ENCODE results near the gene PRUNE2. TPM values are rescaled to one million over a fixed set of nuclear protein-coding genes. Genes with fewer than 3 reads are reported as not detected.
"Not testable (repeated sequence)": the region's sequence is repeated elsewhere in the genome, so short reads cannot be mapped to it uniquely, and the experiment has no call there.

Gene PRUNE2
- total RNA-seq, 1 experiment from 2014 or later: 0.48 TPM

GRCh38 chr9:76751001-76751400 is 154.9 kb downstream of the PRUNE2 start:
- no peak overlapping the region for H3K4me2 ChIP-seq (ENCODE audit: low read depth, low read length, poor library complexity, severe bottlenecking)
- H4K20me1 ChIP-seq (ENCODE audit: insufficient read depth, low read depth, low read length): no peaks in the 10 kb centered on the region
- no peaks in the 10 kb centered on the region for H3K9me2 ChIP-seq (replicated peaks; ENCODE audit: insufficient read depth, low read length)
- H3K9me3 ChIP-seq (ENCODE audit: low read length): no peaks in the 10 kb centered on the region
- no peak for DNase-seq
- no peak overlapping the region for H3K4me3 ChIP-seq (ENCODE audit: low read length)
- no peaks in the 10 kb centered on the region for H3K79me2 ChIP-seq (ENCODE audit: low read length)
- H2AFZ ChIP-seq (ENCODE audit: low read length): no peak overlapping the region
- no peak overlapping the region for H3K27ac ChIP-seq (ENCODE audit: low read length)
- H3K36me3 ChIP-seq (ENCODE audit: insufficient read depth, low read length): no peaks in the 10 kb centered on the region
- no peak overlapping the region for H3K9ac ChIP-seq (ENCODE audit: low read length)
- peaks cover 9% of the 10 kb centered on the region for H3K4me1 ChIP-seq (ENCODE audit: low read length)
- H3K27me3 ChIP-seq (ENCODE audit: low read length): no peaks in the 10 kb centered on the region

DNA sequence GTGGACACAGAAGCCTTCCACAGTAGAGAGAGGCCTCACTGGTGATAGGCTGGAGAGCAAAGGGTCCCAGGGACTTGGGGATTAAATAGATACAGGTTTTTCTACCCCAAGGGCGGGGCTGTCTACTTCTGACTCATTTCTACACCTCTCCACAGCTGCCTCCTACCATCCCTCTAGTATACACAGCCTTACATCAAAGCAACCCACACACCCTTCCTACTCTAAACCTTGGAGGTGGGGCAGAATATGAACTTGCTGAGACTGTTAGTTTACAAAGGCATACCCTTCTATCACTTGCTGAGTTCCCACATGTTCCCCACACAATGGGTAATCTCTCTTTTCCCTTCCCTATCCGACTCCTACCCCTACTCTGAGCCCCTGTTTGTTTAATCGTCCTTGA is 161.6 kb downstream of the PRUNE2 start:
- Histone ChIP-seq H3K79me2 (ENCODE audit: low read length) (no peaks in the 10 kb centered on the region), H3K9me2 (replicated peaks; ENCODE audit: insufficient read depth, low read length) (no peaks in the 10 kb centered on the region), H3K4me3 (ENCODE audit: low read length) (no peak overlapping the region), H3K4me1 (ENCODE audit: low read length) (no peaks in the 10 kb centered on the region), H3K36me3 (ENCODE audit: insufficient read depth, low read length) (no peaks in the 10 kb centered on the region), H3K27me3 (ENCODE audit: low read length) (no peaks in the 10 kb centered on the region), H3K9ac (ENCODE audit: low read length) (no peak overlapping the region), H2AFZ (ENCODE audit: low read length) (no peak overlapping the region), H3K4me2 (ENCODE audit: low read depth, low read length, poor library complexity, severe bottlenecking) (no peak overlapping the region), H3K27ac (ENCODE audit: low read length) (no peak overlapping the region), H3K9me3 (ENCODE audit: low read length) (peaks cover 3% of the 10 kb centered on the region; the same call in 1 of the 2 replicates), H4K20me1 (ENCODE audit: insufficient read depth, low read depth, low read length) (no peaks in the 10 kb centered on the region)
- no peak for DNase-seq

DNA sequence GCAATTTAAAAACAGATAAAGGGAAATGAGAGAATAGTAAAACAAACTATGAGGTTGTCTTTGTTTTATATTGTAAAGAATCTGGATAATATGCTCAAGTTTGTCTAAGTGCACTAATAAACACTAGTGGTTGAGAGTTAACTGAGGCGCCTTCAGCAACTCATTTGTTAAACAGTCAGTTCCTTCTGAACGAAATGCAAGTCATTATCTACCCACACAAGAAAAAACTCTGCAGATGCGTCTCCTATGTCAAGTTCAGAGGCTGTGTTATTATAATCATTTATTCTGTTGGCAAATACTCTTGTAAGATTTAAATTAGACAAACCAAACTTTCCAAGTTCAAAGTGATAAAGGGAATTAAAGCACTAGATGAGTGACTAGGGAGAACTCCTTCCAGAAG is 162.0 kb downstream of the PRUNE2 start:
- H3K9me2 ChIP-seq (replicated peaks; ENCODE audit: insufficient read depth, low read length): no peaks in the 10 kb centered on the region
- no peak for DNase-seq
- no peak overlapping the region for H2AFZ ChIP-seq (ENCODE audit: low read length)
- H3K4me1 ChIP-seq (ENCODE audit: low read length): no peaks in the 10 kb centered on the region
- no peak overlapping the region for H3K27ac ChIP-seq (ENCODE audit: low read length)
- H3K4me2 ChIP-seq (ENCODE audit: low read depth, low read length, poor library complexity, severe bottlenecking): no peak overlapping the region
- no peak overlapping the region for H3K4me3 ChIP-seq (ENCODE audit: low read length)
- H3K27me3 ChIP-seq (ENCODE audit: low read length): no peaks in the 10 kb centered on the region
- H4K20me1 ChIP-seq (ENCODE audit: insufficient read depth, low read depth, low read length): no peaks in the 10 kb centered on the region
- H3K9ac ChIP-seq (ENCODE audit: low read length): no peak overlapping the region
- H3K79me2 ChIP-seq (ENCODE audit: low read length): no peaks in the 10 kb centered on the region
- peaks cover 3% of the 10 kb centered on the region; the same call in 1 of the 2 replicates for H3K9me3 ChIP-seq (ENCODE audit: low read length)
- no peaks in the 10 kb centered on the region for H3K36me3 ChIP-seq (ENCODE audit: insufficient read depth, low read length)

- not testable (repeated sequence) for H3K4me3 ChIP-seq (ENCODE audit: low read length); H3K36me3 ChIP-seq (ENCODE audit: insufficient read depth, low read length); H3K9me3 ChIP-seq (ENCODE audit: low read length); H3K9ac ChIP-seq (ENCODE audit: low read length); H3K4me1 ChIP-seq (ENCODE audit: low read length); H3K4me2 ChIP-seq (ENCODE audit: low read depth, low read length, poor library complexity, severe bottlenecking); H3K79me2 ChIP-seq (ENCODE audit: low read length); H3K27me3 ChIP-seq (ENCODE audit: low read length); DNase-seq; H3K9me2 ChIP-seq (replicated peaks; ENCODE audit: insufficient read depth, low read length); H3K27ac ChIP-seq (ENCODE audit: low read length); H2AFZ ChIP-seq (ENCODE audit: low read length); H4K20me1 ChIP-seq (ENCODE audit: insufficient read depth, low read depth, low read length)
These were observed 163.0 kb downstream of the PRUNE2 start for GRCh38 chr9:76742890-76743289.

- Histone ChIP-seq H3K9me3 (ENCODE audit: low read length) (peaks cover 3% of the 10 kb centered on the region; the same call in 1 of the 2 replicates), H3K4me1 (ENCODE audit: low read length) (peaks cover 17% of the 10 kb centered on the region), H3K79me2 (ENCODE audit: low read length) (no peaks in the 10 kb centered on the region), H2AFZ (ENCODE audit: low read length) (no peak overlapping the region), H3K9ac (ENCODE audit: low read length) (no peak overlapping the region), H3K36me3 (ENCODE audit: insufficient read depth, low read length) (no peaks in the 10 kb centered on the region), H4K20me1 (ENCODE audit: insufficient read depth, low read depth, low read length) (no peaks in the 10 kb centered on the region), H3K27ac (ENCODE audit: low read length) (no peak overlapping the region), H3K9me2 (replicated peaks; ENCODE audit: insufficient read depth, low read length) (no peaks in the 10 kb centered on the region), H3K4me3 (ENCODE audit: low read length) (no peak overlapping the region), H3K27me3 (ENCODE audit: low read length) (no peaks in the 10 kb centered on the region), H3K4me2 (ENCODE audit: low read depth, low read length, poor library complexity, severe bottlenecking) (no peak overlapping the region)
- DNase-seq: no peak
These were observed 164.4 kb downstream of the PRUNE2 start for GRCh38 chr9:76741524-76741923.

DNA sequence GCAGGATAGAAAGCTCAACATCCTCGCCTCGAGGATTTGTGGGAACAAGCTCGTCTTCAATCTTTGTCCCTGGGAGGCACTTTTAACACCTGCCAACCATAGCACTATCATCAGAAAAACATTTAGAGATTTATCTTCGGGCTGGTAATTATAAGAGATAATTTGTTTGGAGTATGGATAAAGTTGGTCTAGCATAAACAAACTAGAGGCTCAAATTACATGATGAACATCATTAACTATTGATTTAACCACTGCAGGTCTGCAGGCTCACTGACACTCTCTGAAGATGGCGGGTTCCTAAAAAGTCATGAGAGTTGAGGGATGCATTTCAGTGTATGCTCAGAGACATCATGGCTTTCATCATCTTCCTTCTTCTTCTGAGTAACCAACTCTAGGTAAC is 167.5 kb downstream of the PRUNE2 start:
- Histone ChIP-seq H3K27me3 (ENCODE audit: low read length) (no peaks in the 10 kb centered on the region; the same call in 1 of the 2 replicates), H3K4me1 (ENCODE audit: low read length) (peaks cover 20% of the 10 kb centered on the region), H3K9ac (ENCODE audit: low read length) (no peak overlapping the region), H3K36me3 (ENCODE audit: insufficient read depth, low read length) (no peaks in the 10 kb centered on the region), H3K79me2 (ENCODE audit: low read length) (no peaks in the 10 kb centered on the region), H3K9me2 (replicated peaks; ENCODE audit: insufficient read depth, low read length) (no peaks in the 10 kb centered on the region), H3K4me3 (ENCODE audit: low read length) (no peak overlapping the region), H3K27ac (ENCODE audit: low read length) (no peak overlapping the region; the same call in 1 of the 2 replicates), H2AFZ (ENCODE audit: low read length) (no peak overlapping the region), H4K20me1 (ENCODE audit: insufficient read depth, low read depth, low read length) (no peaks in the 10 kb centered on the region), H3K4me2 (ENCODE audit: low read depth, low read length, poor library complexity, severe bottlenecking) (no peak overlapping the region), H3K9me3 (ENCODE audit: low read length) (peaks cover 3% of the 10 kb centered on the region; the same call in 1 of the 2 replicates)
- no peak for DNase-seq

GRCh38 chr9:76737154-76737902 is 168.6 kb downstream of the PRUNE2 start:
- peak overlapping the region; percentile 69; the same call in 1 of the 2 replicates for H2AFZ ChIP-seq (ENCODE audit: low read length)
- peak overlapping the region; percentile 10; the same call in 1 of the 2 replicates for H3K27ac ChIP-seq (ENCODE audit: low read length)
- H3K9ac ChIP-seq (ENCODE audit: low read length): no peak overlapping the region
- no peaks in the 10 kb centered on the region for H4K20me1 ChIP-seq (ENCODE audit: insufficient read depth, low read depth, low read length)
- H3K79me2 ChIP-seq (ENCODE audit: low read length): no peaks in the 10 kb centered on the region
- H3K27me3 ChIP-seq (ENCODE audit: low read length): no peaks in the 10 kb centered on the region; the same call in 1 of the 2 replicates
- peaks cover under 1% of the 10 kb centered on the region; the same call in 1 of the 2 replicates for H3K9me3 ChIP-seq (ENCODE audit: low read length)
- H3K36me3 ChIP-seq (ENCODE audit: insufficient read depth, low read length): no peaks in the 10 kb centered on the region
- peaks cover 20% of the 10 kb centered on the region for H3K4me1 ChIP-seq (ENCODE audit: low read length)
- no peak for DNase-seq
- H3K4me3 ChIP-seq (ENCODE audit: low read length): no peak overlapping the region
- H3K4me2 ChIP-seq (ENCODE audit: low read depth, low read length, poor library complexity, severe bottlenecking): no peak overlapping the region
- H3K9me2 ChIP-seq (replicated peaks; ENCODE audit: insufficient read depth, low read length): no peaks in the 10 kb centered on the region

GRCh38 chr9:76734716-76735115 is 171.2 kb downstream of the PRUNE2 start:
- Histone ChIP-seq H3K4me2 (ENCODE audit: low read depth, low read length, poor library complexity, severe bottlenecking) (no peak overlapping the region), H3K4me3 (ENCODE audit: low read length) (no peak overlapping the region), H3K27me3 (ENCODE audit: low read length) (no peaks in the 10 kb centered on the region; the same call in 1 of the 2 replicates), H2AFZ (ENCODE audit: low read length) (no peak overlapping the region), H3K9ac (ENCODE audit: low read length) (no peak overlapping the region), H3K9me3 (ENCODE audit: low read length) (no peaks in the 10 kb centered on the region), H3K4me1 (ENCODE audit: low read length) (peaks cover 20% of the 10 kb centered on the region), H3K27ac (ENCODE audit: low read length) (no peak overlapping the region), H4K20me1 (ENCODE audit: insufficient read depth, low read depth, low read length) (no peaks in the 10 kb centered on the region), H3K9me2 (replicated peaks; ENCODE audit: insufficient read depth, low read length) (no peaks in the 10 kb centered on the region), H3K36me3 (ENCODE audit: insufficient read depth, low read length) (no peaks in the 10 kb centered on the region), H3K79me2 (ENCODE audit: low read length) (no peaks in the 10 kb centered on the region)
- no peak for DNase-seq

All from Karpas-422 (cell line).